Thyroid gland (tissue), 4 donors: ENCODE measurements around the gene HSPB7. TPM values are rescaled to one million over a fixed set of nuclear protein-coding genes. Genes with fewer than 3 reads are reported as not detected.
A peak's percentile ranks its signal among the peaks of the same experiment; 100 is the strongest.
"Not testable (repeated sequence)": the region's sequence is repeated elsewhere in the genome, so short reads cannot be mapped to it uniquely, and the experiment has no call there.

Experiments
- DNase-seq, 2 donors: peaks; one replicate each; pipeline ENCODE4 v3.0.0-alpha.2; 2019
- H3K27ac ChIP-seq, 3 donors: fragments of 200-600 bp; sonication (generic); 1 replicate in 2 of 3; 2 replicates in 1 of 3; pipeline ENCODE4 v1.5.1; 2016 to 2019; ENCODE audit warnings: mild to moderate bottlenecking in 1 of 3, moderate library complexity in 1 of 3
- H3K27me3 ChIP-seq: fragments of 200-600 bp; sonication (generic); one replicate; pipeline ENCODE4 v1.5.1; 2019
- H3K36me3 ChIP-seq, 2 donors: fragments of 200-600 bp; sonication (generic); one replicate each; pipeline ENCODE4 v1.5.1; 2016 to 2019
- H3K4me1 ChIP-seq, 2 donors: fragments of 200-600 bp; sonication (generic); one replicate each; pipeline ENCODE4 v1.5.1; 2017 to 2019
- H3K4me3 ChIP-seq, 3 donors: fragments of 200-600 bp; sonication (generic); replicated peaks in 1 of 3; 1 replicate in 2 of 3; 2 replicates in 1 of 3; pipeline ENCODE4 v1.5.1; 2016; ENCODE audit warnings: mild to moderate bottlenecking in 1 of 3
- H3K9me3 ChIP-seq: fragments of 200-600 bp; sonication (generic); one replicate; pipeline ENCODE4 v1.5.1; 2017
- CTCF ChIP-seq, 6 experiments: fragments of 200-600 bp in 3 of 6; fragments of 450-650 bp in 3 of 6; sonication (generic) in 3 of 6; IDR thresholded peaks; one replicate each; pipeline ENCODE4 v1.5.1; 2016 to 2019; ENCODE audit warnings: antibody characterized with exemption in 6 of 6, mild to moderate bottlenecking in 2 of 6, inconsistent platforms in 1 of 6, moderate library complexity in 1 of 6
- POLR2A ChIP-seq, 2 donors: fragments of 450-650 bp; IDR thresholded peaks; one replicate each; pipeline ENCODE4 v1.6.1; 2017; ENCODE audit warnings: antibody characterized with exemption in 2 of 2, mild to moderate bottlenecking in 2 of 2, moderate library complexity in 1 of 2
- WGBS, 2 donors: methylation state at CpG; one replicate each; pipeline ENCODE4 v1.1.5; 2017; 5-methylcytosine and 5-hydroxymethylcytosine counted together
- intact Hi-C: fragments of 100-400 bp; cut with DNase I; formaldehyde crosslinking; loops from one replicate; pipeline ENCODE4 v1.15.1; 2023
- total RNA-seq, 4 donors: library from RNA; depleted of rRNA; stranded (reverse); fragments of >200 nt; gene quantifications; one replicate each; pipeline ENCODE4 v1.2.3, GENCODE V29; 2016

Gene HSPB7
- total RNA-seq, 4 donors from 2014 or later = 0.81 to 9.0 (median 2.9) TPM

GRCh38 chr1:16038620-16038912 is 20.7 kb upstream of the HSPB7 start:
- peaks cover under 1 to 4% of the 10 kb centered on the region in 2 donors for H3K4me1 ChIP-seq
- no peaks in the 10 kb centered on the region for H3K9me3 ChIP-seq
- H3K4me3 ChIP-seq = no peak overlapping the region
- no peaks in the 10 kb centered on the region for H3K27me3 ChIP-seq
- no peak for DNase-seq
- intact Hi-C loops = no loop called here
- TF ChIP-seq CTCF (IDR thresholded peaks at IDR 0.05) = no peak
- WGBS, 2 donors = 74 to 84% methylated on average over 3 to 4 of the region's 4 CpGs
- no peaks in the 10 kb centered on the region for H3K36me3 ChIP-seq
- no peak overlapping the region for H3K27ac ChIP-seq

GRCh38 chr1:16036461-16036860 is 18.6 kb upstream of the HSPB7 start:
- 90 to 98% methylated on average over 6 to 7 of the region's 11 CpGs for WGBS, 2 donors
- not testable (repeated sequence) for H3K27me3 ChIP-seq

GRCh38 chr1:16033103-16033632 is 15.3 kb upstream of the HSPB7 start:
- H3K27ac ChIP-seq, DNase-seq, H3K36me3 ChIP-seq, H3K4me3 ChIP-seq, intact Hi-C loops, H3K4me1 ChIP-seq, H3K9me3 ChIP-seq, H3K27me3 ChIP-seq: not testable (repeated sequence)
- 51 to 52% methylated on average over 5 to 7 of the region's 7 CpGs for WGBS, 2 donors
- peak in 1 of 6 experiments; percentile 2 for TF ChIP-seq CTCF (IDR thresholded peaks at IDR 0.05)

More at GRCh38 chr1:16036461-16036860, 18.6 kb upstream of the HSPB7 start:
- H3K4me3 ChIP-seq, H3K4me1 ChIP-seq, intact Hi-C loops, DNase-seq, H3K9me3 ChIP-seq, H3K36me3 ChIP-seq, H3K27ac ChIP-seq: not testable (repeated sequence)

GRCh38 chr1:16032388-16033102 is 14.7 kb upstream of the HSPB7 start:
- Histone ChIP-seq H3K36me3 (no peaks in the 10 kb centered on the region), H3K4me3 (no peak overlapping the region), H3K27me3 (no peaks in the 10 kb centered on the region), H3K4me1 (peaks cover 0 to 4% of the 10 kb centered on the region in 2 donors), H3K27ac (no peak overlapping the region), H3K9me3 (no peaks in the 10 kb centered on the region)
- TF ChIP-seq POLR2A (IDR thresholded peaks at IDR 0.05) = no peak
- TF ChIP-seq CTCF (IDR thresholded peaks at IDR 0.05) = peak; percentile 96 to 100 (median 98)
- intact Hi-C loops = no loop called here
- peak; percentile 88 to 90 for DNase-seq
- WGBS, 2 donors = 45 to 58% methylated on average over 3 to 10 of the region's 18 CpGs

GRCh38 chr1:16031551-16031950 is 13.7 kb upstream of the HSPB7 start:
- Histone ChIP-seq H3K27ac (no peak overlapping the region), H3K9me3 (no peaks in the 10 kb centered on the region), H3K4me3 (no peak overlapping the region), H3K27me3 (no peaks in the 10 kb centered on the region), H3K4me1 (peaks cover 7 to 13% of the 10 kb centered on the region in 2 donors), H3K36me3 (no peaks in the 10 kb centered on the region)
- DNase-seq = no peak
- TF ChIP-seq CTCF (IDR thresholded peaks at IDR 0.05) = no peak
- no peak for TF ChIP-seq POLR2A (IDR thresholded peaks at IDR 0.05)
- 82 to 93% methylated on average over 6 to 8 of the region's 8 CpGs for WGBS, 2 donors
- intact Hi-C loops = no loop called here
